Activated T-cell treated with anti-CD3 and anti-CD28 coated beads, Interleukin-2, amount 50 U/mL, for 4 hours (primary cell): Measurements from ENCODE around the gene SMIM23. TPM values are rescaled to one million over a fixed set of nuclear protein-coding genes. Genes with fewer than 3 reads are reported as not detected.
A peak's percentile ranks its signal among the peaks of the same experiment; 100 is the strongest.
"Not testable (repeated sequence)": the region's sequence is repeated elsewhere in the genome, so short reads cannot be mapped to it uniquely, and the experiment has no call there.

Source experiments
- ATAC-seq, 2 donors: fragments of 200-7000 bp; cut with Tn5 transposase; one replicate each; pipeline ENCODE4 v1.10.0; 2021
- DNase-seq: peaks from one replicate; pipeline ENCODE4 v3.0.0-alpha.2; 2020
- H3K27me3 Mint-ChIP-seq: one replicate; pipeline ENCODE4 v1.8.0; 2021; ENCODE audit warnings: low read depth, mixed read lengths
- H3K36me3 Mint-ChIP-seq: one replicate; pipeline ENCODE4 v1.8.0; 2022; ENCODE audit warnings: mixed read lengths; ENCODE audit not compliant: insufficient read depth
- H3K4me1 Mint-ChIP-seq: one replicate; pipeline ENCODE4 v1.8.0; 2021; ENCODE audit warnings: low read depth, mixed read lengths
- H3K4me3 Mint-ChIP-seq: one replicate; pipeline ENCODE4 v1.8.0; 2021; ENCODE audit warnings: mild to moderate bottlenecking, moderate library complexity, mixed read lengths
- H3K9me3 Mint-ChIP-seq: one replicate; pipeline ENCODE4 v1.8.0; 2021; ENCODE audit warnings: mixed read lengths
- total RNA-seq, 3 donors: library from RNA; stranded (reverse); gene quantifications; one replicate each; pipeline ENCODE4 v1.2.1, GENCODE V29; 2021

SMIM23 gene
- total RNA-seq, 3 donors from 2014 or later = not detected

DNA sequence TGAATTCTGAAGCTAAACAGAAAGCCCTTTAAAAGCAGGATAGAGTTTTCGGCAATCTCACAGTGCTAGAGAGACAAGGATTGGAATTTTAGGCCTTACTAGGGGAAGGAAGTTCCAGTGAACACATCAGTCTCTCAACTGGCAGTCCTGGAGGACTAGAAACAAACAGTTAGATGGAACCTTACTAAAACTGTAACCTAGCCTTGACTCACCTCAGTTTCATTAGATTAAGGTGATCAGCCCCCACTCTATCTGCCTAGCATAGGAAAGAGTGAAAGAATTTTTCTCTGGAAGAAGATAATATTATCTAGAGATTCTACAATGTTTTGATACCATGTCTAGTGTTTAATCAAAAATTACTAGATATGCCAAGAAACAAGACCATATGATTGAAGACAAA, 25.8 kb upstream of the SMIM23 start:
- DNase-seq = no peak
- no peaks in the 10 kb centered on the region for H3K4me1 Mint-ChIP-seq
- H3K9me3 Mint-ChIP-seq = no peaks in the 10 kb centered on the region
- peak in 1 of 2 donors; percentile 51 for ATAC-seq
- H3K36me3 Mint-ChIP-seq = no peaks in the 10 kb centered on the region
- H3K27me3 Mint-ChIP-seq = peaks cover 11% of the 10 kb centered on the region
- no peak overlapping the region for H3K4me3 Mint-ChIP-seq

DNA sequence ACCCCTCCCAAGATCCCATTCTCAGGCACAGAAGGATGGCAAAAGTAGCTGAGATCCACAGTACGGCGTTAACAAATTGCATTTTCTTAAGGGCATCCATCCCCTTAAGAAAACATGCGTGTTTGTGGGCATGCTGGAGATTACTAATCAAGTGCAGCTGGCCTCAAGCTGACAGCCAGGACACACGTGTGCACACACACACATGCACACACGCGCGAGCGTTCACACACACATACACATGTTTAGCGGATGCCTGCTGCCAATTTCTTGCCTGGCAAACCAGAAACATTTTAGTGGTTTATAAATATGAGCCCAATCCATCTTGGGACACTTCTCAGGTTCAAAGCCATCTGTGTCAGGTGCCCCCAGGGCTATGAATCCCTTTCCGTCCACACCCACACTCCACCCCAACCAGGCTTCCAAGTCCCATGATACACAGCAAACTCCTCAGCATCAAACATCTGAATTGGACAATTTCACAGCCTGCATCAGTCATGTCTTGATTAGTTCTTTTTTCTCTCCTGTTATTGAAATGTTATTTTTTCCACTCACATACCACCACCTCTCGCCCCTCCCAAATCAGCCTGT, 23.5 kb upstream of the SMIM23 start:
- H3K4me1 Mint-ChIP-seq = no peaks in the 10 kb centered on the region
- no peak for ATAC-seq
- DNase-seq = no peak
- H3K9me3 Mint-ChIP-seq = peaks cover 2% of the 10 kb centered on the region
- peaks cover 11% of the 10 kb centered on the region for H3K27me3 Mint-ChIP-seq
- no peaks in the 10 kb centered on the region for H3K36me3 Mint-ChIP-seq
- no peak overlapping the region for H3K4me3 Mint-ChIP-seq

DNA sequence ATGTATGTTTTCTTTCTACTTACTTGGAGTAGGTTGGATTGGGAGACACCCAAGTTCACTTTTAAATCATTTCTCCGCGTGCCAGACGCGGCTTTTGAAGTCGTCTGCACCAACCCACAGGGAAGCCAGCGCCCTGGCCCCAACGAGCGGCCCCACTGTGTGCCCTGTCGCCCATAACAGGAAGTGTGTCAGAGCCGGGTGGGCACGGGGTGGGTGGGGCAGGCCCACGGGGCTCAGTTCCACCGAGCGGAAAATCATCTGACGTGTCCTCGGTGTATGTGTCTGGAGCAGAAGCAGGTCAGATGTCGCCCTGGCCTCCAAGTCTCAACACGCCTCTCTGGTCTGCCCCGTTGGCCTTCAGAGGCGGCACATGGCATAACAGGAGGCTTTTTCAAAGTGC, 22.7 kb upstream of the SMIM23 start:
- H3K27me3 Mint-ChIP-seq = peaks cover 11% of the 10 kb centered on the region
- ATAC-seq (no peak), DNase-seq (no peak)
- H3K4me3 Mint-ChIP-seq = no peak overlapping the region
- no peaks in the 10 kb centered on the region for H3K36me3 Mint-ChIP-seq
- H3K9me3 Mint-ChIP-seq = peaks cover 7% of the 10 kb centered on the region
- H3K4me1 Mint-ChIP-seq = no peaks in the 10 kb centered on the region

DNA sequence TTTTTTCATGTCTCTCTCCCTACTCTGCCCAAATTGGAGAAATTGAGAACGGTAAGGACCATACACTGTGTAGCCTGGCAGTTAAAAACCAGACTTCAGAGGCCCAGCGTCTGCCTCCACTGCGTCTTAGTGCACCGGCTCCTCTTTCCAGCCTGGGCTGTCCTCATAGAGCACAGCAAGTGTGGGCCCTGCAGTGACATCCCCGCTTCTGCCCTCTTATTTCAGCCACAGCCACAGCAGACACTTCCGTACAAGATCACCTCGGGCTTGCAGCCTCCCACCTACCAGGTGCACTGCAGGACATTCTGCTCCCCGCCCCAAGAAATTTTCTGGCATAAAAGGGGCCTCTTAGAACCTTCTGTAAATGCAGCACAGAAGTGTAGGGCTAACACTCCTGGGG, 21.4 kb upstream of the SMIM23 start:
- ATAC-seq (no peak), DNase-seq (no peak)
- H3K4me3 Mint-ChIP-seq = no peak overlapping the region

DNA sequence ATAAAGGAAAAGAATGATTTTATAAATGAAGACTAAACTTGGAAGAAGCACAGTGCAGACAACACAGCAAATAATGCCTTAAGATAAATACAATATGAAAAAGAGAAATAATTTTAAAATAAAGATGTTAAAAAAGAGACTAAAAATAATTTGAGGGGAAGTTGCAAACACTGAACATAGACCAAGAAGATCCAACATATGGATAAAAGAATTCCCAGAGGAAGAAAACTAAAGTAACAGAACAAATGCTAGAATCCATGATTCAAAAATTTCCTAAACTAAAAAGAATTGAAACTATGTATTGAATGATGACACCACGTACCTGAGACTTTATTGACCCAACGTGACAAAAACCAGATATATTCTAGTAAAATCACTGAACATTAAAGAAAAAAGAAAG, 18.7 kb upstream of the SMIM23 start:
- Mint-ChIP-seq H3K4me1 (no peaks in the 10 kb centered on the region), H3K27me3 (peaks cover 20% of the 10 kb centered on the region), H3K9me3 (peaks cover 7% of the 10 kb centered on the region), H3K4me3 (no peak overlapping the region), H3K36me3 (no peaks in the 10 kb centered on the region)
- ATAC-seq = no peak
- no peak for DNase-seq

More for the DNA sequence above, 21.4 kb upstream of the SMIM23 start:
- Mint-ChIP-seq H3K27me3 (peaks cover 17% of the 10 kb centered on the region), H3K4me1 (no peaks in the 10 kb centered on the region), H3K9me3 (peaks cover 7% of the 10 kb centered on the region), H3K36me3 (no peaks in the 10 kb centered on the region)

DNA sequence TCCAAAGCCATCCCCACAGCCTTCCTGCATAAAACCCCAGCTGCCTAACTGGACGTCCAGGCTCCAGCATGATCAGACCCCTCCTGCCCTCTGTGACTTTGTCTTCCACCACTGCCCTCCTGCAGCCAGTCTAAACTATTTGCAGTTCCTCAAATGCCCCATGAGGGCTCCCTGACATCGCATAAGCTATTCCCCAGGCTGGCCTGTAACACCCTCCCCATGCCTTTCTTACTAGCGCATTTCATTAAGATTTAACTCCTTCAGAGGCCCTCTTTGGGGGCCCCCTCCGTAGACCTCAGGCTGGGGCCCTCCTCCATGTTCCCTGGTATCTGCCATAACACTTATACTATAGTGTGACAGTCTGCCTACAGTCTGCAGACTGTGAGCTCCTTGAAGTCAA, 15.5 kb upstream of the SMIM23 start:
- Mint-ChIP-seq H3K36me3 (no peaks in the 10 kb centered on the region), H3K9me3 (peaks cover 7% of the 10 kb centered on the region), H3K27me3 (peaks cover 10% of the 10 kb centered on the region), H3K4me1 (no peaks in the 10 kb centered on the region), H3K4me3 (no peak overlapping the region)
- no peak for DNase-seq
- ATAC-seq = no peak

DNA sequence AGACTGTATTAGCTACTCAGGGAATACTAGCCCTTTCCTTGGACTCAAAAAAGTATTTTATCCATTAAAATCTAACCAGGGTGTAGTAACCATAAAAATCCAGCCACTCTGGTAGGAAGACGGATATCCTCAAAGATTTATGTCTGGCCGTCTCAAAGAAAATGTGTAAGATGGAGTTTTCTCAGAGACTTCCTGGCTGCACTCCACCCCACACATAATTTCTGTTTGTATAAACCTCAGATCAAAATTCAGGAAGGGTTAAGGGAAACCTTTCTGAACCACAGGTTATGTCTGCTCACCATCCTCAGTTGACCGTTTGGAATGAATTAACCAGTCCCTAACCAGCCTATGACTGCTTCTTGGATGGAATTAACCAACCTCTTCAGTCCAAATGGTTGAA, 13.8 kb upstream of the SMIM23 start:
- peaks cover 7% of the 10 kb centered on the region for H3K9me3 Mint-ChIP-seq

DNA sequence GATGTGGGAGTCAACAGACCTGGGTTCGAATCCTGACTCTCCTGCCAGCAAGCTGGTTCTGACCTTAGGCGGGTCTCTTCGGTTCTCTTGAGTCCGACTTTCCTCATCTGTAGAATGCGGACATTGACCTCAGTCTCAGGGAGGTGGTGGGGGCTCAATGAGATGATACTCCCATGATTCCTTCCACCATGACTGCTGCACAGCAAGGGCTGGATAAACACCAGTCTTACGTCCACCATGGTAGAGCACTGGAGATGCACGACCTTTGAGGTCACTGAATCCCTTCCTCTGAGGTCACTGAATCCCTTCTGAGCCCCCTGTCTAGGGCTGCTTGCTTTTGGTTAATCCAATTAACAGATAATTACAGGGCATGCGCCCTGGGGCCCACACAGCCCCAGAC, 12.5 kb upstream of the SMIM23 start:
- no peak for DNase-seq
- H3K4me1 Mint-ChIP-seq = no peaks in the 10 kb centered on the region
- H3K9me3 Mint-ChIP-seq = no peaks in the 10 kb centered on the region
- no peak for ATAC-seq
- no peaks in the 10 kb centered on the region for H3K36me3 Mint-ChIP-seq
- no peak overlapping the region for H3K4me3 Mint-ChIP-seq
- H3K27me3 Mint-ChIP-seq = peaks cover 11% of the 10 kb centered on the region

More for the DNA sequence above, 13.8 kb upstream of the SMIM23 start:
- DNase-seq (no peak), ATAC-seq (no peak)
- H3K4me1 Mint-ChIP-seq = no peaks in the 10 kb centered on the region
- H3K27me3 Mint-ChIP-seq = peaks cover 11% of the 10 kb centered on the region
- no peak overlapping the region for H3K4me3 Mint-ChIP-seq
- H3K36me3 Mint-ChIP-seq = no peaks in the 10 kb centered on the region

DNA sequence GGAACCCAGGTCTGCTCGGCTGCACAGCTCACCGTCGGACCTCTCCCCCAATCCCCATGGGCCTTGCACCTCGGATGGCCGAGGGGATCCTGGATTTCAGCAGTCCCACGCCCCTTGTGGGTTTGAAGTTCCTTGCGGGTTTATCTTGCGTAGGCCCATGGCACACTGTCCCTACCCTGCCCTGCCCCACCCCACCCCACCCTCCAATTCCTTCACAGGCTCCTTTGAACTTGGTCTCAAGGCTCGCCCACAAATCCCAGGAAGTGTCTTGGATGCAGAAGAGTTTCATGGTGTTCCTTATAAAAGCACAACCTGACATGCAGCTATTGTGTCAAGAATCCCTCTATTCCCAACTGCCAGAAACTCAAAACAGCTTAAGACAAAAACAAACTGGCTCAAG, 11.2 kb upstream of the SMIM23 start:
- no peaks in the 10 kb centered on the region for H3K9me3 Mint-ChIP-seq
- no peak overlapping the region for H3K4me3 Mint-ChIP-seq
- ATAC-seq = no peak
- peaks cover 8% of the 10 kb centered on the region for H3K27me3 Mint-ChIP-seq
- DNase-seq = no peak
- H3K36me3 Mint-ChIP-seq = no peaks in the 10 kb centered on the region
- no peaks in the 10 kb centered on the region for H3K4me1 Mint-ChIP-seq

DNA sequence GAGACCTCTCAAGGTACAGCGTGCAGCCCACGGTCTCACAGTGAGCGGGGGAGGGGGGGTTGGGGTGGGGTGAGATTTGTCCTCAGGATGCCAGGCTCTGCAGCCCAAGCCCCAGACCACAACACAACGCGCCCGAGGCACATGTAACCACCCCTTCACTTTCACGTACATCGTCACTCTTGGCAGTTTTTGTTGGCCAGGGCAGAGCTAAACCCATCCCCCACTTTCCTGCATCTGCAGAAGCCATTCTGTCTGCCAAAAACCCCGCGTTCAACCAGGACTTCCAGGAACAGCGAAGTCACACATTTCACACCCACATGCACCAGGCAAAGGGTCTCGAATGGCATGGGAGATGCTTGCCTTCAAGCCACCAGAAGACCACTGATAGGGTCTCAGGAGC, 9.4 kb upstream of the SMIM23 start:
- DNase-seq = no peak
- Mint-ChIP-seq H3K9me3 (no peaks in the 10 kb centered on the region), H3K4me1 (no peaks in the 10 kb centered on the region), H3K27me3 (peaks cover 9% of the 10 kb centered on the region), H3K4me3 (no peak overlapping the region), H3K36me3 (no peaks in the 10 kb centered on the region)
- no peak for ATAC-seq

DNA sequence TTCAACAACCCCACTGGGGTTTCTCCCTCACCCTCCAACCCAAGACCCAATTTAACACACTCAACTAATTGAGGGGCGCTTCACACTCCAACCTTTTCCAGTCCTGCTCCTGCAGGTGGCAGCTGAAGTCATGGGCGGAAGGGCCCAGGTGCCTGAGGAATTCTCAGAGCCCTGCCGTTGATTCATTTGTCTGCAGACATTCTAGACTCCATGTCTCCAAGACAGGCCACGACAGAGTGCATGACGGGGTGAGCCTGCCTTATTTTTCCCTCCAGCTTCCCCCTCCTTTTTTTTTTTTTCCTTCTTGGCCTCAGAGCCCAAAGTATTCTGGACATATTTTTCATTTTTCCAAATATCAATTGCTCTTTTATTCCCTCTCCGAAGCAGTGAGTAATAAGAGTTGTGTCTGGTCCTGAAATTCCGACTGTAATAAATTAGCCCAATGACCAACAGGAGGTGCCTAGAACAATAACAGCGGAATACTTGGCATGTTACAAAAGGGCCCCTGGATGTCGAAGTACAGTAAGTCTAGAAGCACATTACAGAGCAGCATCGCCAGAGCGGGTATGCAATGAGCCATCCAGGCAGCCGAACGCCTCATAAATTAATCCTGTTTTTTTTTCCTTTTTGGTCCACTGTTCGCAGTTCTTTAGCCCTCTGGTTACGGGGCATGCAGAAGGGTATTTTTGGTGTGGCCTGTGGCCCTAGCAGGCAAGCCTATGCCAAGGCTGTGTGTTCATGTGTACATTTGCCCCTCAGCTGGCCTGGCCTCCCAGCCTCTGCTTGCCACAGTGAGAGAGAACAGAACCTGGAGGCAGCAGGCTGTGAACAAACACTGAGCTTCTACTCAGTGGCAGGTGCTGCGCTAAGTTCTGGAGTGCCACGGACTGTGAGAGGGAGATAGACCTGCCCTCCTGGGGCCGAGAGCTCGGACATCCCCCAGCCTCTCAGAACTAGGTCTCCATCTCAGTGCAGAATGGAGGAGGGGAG, 8.6 kb upstream of the SMIM23 start:
- no peaks in the 10 kb centered on the region for H3K4me1 Mint-ChIP-seq
- no peaks in the 10 kb centered on the region for H3K36me3 Mint-ChIP-seq
- H3K27me3 Mint-ChIP-seq = peaks cover 12% of the 10 kb centered on the region
- DNase-seq (no peak), ATAC-seq (no peak)
- H3K4me3 Mint-ChIP-seq = no peak overlapping the region
- no peaks in the 10 kb centered on the region for H3K9me3 Mint-ChIP-seq

DNA sequence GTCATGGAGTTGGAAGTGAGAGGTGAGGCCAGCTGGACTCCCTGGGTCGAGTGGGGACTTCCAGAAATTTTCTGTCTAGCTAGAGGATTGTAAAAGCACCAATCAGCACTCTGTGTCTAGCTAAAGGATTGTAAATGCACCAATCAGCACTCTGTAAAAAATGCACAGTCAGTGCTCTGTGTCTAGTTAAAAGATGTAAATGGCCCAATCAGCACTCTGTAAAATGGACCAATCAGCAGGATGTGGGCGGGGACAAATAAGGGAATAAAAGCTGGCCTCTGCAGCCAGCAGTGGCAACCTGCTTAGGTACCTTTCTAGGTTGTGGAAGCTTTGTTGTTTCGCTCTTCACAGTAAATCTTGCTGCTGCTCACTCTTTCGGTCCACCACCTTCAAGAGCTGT, 3.9 kb upstream of the SMIM23 start:
- not testable (repeated sequence) for H3K4me1 Mint-ChIP-seq, DNase-seq, H3K36me3 Mint-ChIP-seq, H3K9me3 Mint-ChIP-seq, H3K4me3 Mint-ChIP-seq, ATAC-seq
- H3K27me3 Mint-ChIP-seq = peaks cover 26% of the 10 kb centered on the region

DNA sequence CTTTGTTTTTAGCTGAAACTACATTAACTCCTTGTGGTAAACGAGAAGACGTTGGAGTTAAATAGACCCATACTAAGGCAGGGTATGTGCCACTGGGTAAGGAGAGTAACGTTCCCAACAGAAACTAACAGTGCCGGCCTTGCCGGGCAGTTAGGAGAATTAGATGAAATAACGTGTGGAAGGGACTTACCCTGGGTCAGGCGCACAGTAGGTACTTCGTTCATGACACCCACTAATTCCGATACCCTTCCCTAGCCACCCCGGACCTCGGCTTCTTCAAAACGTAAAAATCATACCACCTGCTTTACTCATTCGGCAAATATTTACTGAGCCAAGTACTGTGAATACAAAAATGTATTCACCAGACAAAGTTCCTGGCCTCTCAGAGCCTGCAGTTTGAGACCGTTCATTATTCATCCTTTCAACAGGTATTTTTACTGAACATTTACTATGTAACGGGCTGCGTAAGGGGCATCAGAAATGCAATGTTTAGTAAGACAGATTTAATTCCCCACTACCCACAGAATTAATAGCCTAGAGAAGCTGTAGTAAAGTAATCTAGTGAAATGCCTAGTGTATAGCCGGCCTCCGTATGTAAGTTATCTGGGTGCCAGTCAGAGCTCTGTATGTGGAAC, 3.2 kb upstream of the SMIM23 start:
- Mint-ChIP-seq H3K27me3 (peaks cover 28% of the 10 kb centered on the region), H3K4me3 (no peak overlapping the region), H3K9me3 (no peaks in the 10 kb centered on the region), H3K4me1 (no peaks in the 10 kb centered on the region), H3K36me3 (no peaks in the 10 kb centered on the region)
- DNase-seq (no peak), ATAC-seq (no peak)

DNA sequence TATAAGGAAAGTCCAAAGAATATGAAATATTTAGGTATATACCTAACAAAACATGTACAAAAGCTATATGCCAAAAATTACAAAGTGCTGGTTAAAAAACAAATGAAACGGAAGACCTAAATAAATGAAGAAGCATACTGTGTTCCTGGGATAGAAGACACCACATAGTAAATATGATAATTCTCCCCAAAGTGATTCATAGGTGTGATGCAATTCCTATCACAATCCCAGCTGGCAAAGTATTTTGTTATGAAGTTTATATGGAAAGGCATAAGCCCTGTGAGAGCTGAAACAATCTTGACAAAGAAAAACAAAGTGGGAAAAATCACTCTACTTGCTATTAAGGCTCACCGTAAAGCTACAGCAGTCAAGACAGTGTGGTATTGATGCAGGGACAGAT, 2.6 kb upstream of the SMIM23 start:
- H3K9me3 Mint-ChIP-seq = no peaks in the 10 kb centered on the region
- H3K27me3 Mint-ChIP-seq = peaks cover 28% of the 10 kb centered on the region
- ATAC-seq (no peak), DNase-seq (no peak)
- H3K36me3 Mint-ChIP-seq = no peaks in the 10 kb centered on the region
- no peak overlapping the region for H3K4me3 Mint-ChIP-seq
- no peaks in the 10 kb centered on the region for H3K4me1 Mint-ChIP-seq

DNA sequence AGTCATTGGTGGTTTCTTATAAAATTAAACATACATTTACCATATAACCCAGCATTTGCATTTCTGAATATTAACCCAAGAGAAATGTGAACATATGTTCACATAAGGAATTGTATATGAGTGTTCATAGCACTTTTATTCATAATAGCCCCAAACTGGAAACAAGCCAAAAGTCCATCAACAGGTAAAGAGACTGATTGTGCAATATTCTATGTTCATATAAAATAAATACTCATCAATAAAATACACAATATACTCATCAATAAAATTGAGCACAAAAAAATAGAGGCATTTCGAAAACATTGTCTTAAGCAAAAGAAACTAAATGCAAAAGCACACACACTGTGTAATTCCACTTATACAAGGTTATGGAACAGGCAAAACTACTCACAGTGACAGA, 3.7 kb downstream of the SMIM23 start:
- no peak for DNase-seq
- no peaks in the 10 kb centered on the region for H3K9me3 Mint-ChIP-seq
- no peak for ATAC-seq
- H3K27me3 Mint-ChIP-seq = peaks cover 25% of the 10 kb centered on the region
- no peaks in the 10 kb centered on the region for H3K36me3 Mint-ChIP-seq
- no peaks in the 10 kb centered on the region for H3K4me1 Mint-ChIP-seq
- no peak overlapping the region for H3K4me3 Mint-ChIP-seq
